H9 (cell line): ENCODE results near the gene GRM3. TPM values are rescaled to one million over a fixed set of nuclear protein-coding genes. Genes with fewer than 3 reads are reported as not detected.

ENCODE experiments used
- DNase-seq: peaks from one replicate; pipeline ENCODE4 v3.0.0-alpha.2; 2017
- H2AFZ ChIP-seq: one replicate; pipeline ENCODE4 v1.6.1; 2013; ENCODE audit warnings: mild to moderate bottlenecking, low read length, control low read depth, moderate library complexity
- H2AK5ac ChIP-seq: 2 replicates; pipeline ENCODE4 v1.6.1; 2013; ENCODE audit warnings: low read length, control low read depth, mixed read lengths; ENCODE audit not compliant: insufficient read length
- H2BK120ac ChIP-seq: one replicate; pipeline ENCODE4 v1.6.1; 2013; ENCODE audit warnings: low read depth, mild to moderate bottlenecking, low read length, control low read depth, inconsistent platforms; ENCODE audit not compliant: poor library complexity, severe bottlenecking
- H2BK12ac ChIP-seq: 2 replicates; pipeline ENCODE4 v1.6.1; 2013; ENCODE audit warnings: low read length, control low read depth, mixed read lengths, low read depth; ENCODE audit not compliant: insufficient read length
- H2BK15ac ChIP-seq: 2 replicates; pipeline ENCODE4 v1.6.1; 2013; ENCODE audit warnings: low read depth, low read length, control low read depth
- H2BK20ac ChIP-seq: one replicate; pipeline ENCODE4 v1.6.1; 2013; ENCODE audit warnings: low read depth, mild to moderate bottlenecking, low read length, control low read depth, inconsistent platforms; ENCODE audit not compliant: poor library complexity, severe bottlenecking
- H2BK5ac ChIP-seq: 2 replicates; pipeline ENCODE4 v1.6.1; 2013; ENCODE audit warnings: low read length, control low read depth, mixed read lengths; ENCODE audit not compliant: insufficient read length
- H3K14ac ChIP-seq: 2 replicates; pipeline ENCODE4 v1.6.1; 2013; ENCODE audit warnings: low read length, control low read depth; ENCODE audit not compliant: insufficient read depth
- H3K18ac ChIP-seq: 2 replicates; pipeline ENCODE4 v1.6.1; 2013; ENCODE audit warnings: low read depth, mild to moderate bottlenecking, mixed read lengths, low read length, control low read depth; ENCODE audit not compliant: insufficient read length
- H3K23ac ChIP-seq: 2 replicates; pipeline ENCODE4 v1.6.1; 2013; ENCODE audit warnings: low read length, control low read depth, mixed read lengths, low read depth; ENCODE audit not compliant: insufficient read length
- H3K23me2 ChIP-seq: 2 replicates; pipeline ENCODE4 v1.6.1; 2013; ENCODE audit warnings: low read depth, mild to moderate bottlenecking, mixed read lengths, low read length, control low read depth; ENCODE audit not compliant: insufficient read length, poor library complexity, severe bottlenecking
- H3K27ac ChIP-seq: 2 replicates; pipeline ENCODE4 v1.5.1; 2013; ENCODE audit warnings: low read length, control low read depth, mixed read lengths, low read depth; ENCODE audit not compliant: insufficient read length
- H3K27me3 ChIP-seq: 2 replicates; pipeline ENCODE4 v1.6.1; 2013; ENCODE audit warnings: low read length, control low read depth, inconsistent platforms; ENCODE audit not compliant: insufficient read depth
- H3K4ac ChIP-seq: 2 replicates; pipeline ENCODE4 v1.6.1; 2013; ENCODE audit warnings: low read depth, mild to moderate bottlenecking, control low read depth, inconsistent platforms, low read length, moderate library complexity
- H3K4me1 ChIP-seq: 2 replicates; pipeline ENCODE4 v1.6.1; 2013; ENCODE audit warnings: low read length, control low read depth, inconsistent platforms; ENCODE audit not compliant: insufficient read depth
- H3K4me2 ChIP-seq: 2 replicates; pipeline ENCODE4 v1.6.1; 2013; ENCODE audit warnings: low read length, control low read depth, mixed read lengths; ENCODE audit not compliant: insufficient read length, insufficient read depth
- H3K56ac ChIP-seq: 2 replicates; pipeline ENCODE4 v1.6.1; 2013; ENCODE audit warnings: low read depth, mild to moderate bottlenecking, mixed read lengths, low read length, control low read depth; ENCODE audit not compliant: insufficient read length
- H3K79me1 ChIP-seq: 2 replicates; pipeline ENCODE4 v1.6.1; 2013; ENCODE audit warnings: low read depth, mild to moderate bottlenecking, moderate library complexity, low read length, control low read depth, inconsistent platforms; ENCODE audit not compliant: insufficient read depth, poor library complexity, severe bottlenecking
- H3K79me2 ChIP-seq: 2 replicates; pipeline ENCODE4 v1.6.1; 2013; ENCODE audit warnings: low read length, control low read depth, inconsistent platforms; ENCODE audit not compliant: insufficient read depth
- H3K9ac ChIP-seq: 2 replicates; pipeline ENCODE4 v1.6.1; 2013; ENCODE audit warnings: low read length, control low read depth, mixed read lengths; ENCODE audit not compliant: insufficient read length; ENCODE audit errors: extremely low read depth
- H3K9me3 ChIP-seq: one replicate; pipeline ENCODE4 v1.6.1; 2013; ENCODE audit warnings: low read depth, low read length, inconsistent platforms; ENCODE audit not compliant: control insufficient read depth
- H3T11ph ChIP-seq: one replicate; pipeline ENCODE4 v1.6.1; 2013; ENCODE audit warnings: mild to moderate bottlenecking, low read length, control low read depth, inconsistent platforms
- H4K20me1 ChIP-seq: one replicate; pipeline ENCODE4 v1.6.1; 2013; ENCODE audit not compliant: control insufficient read depth, insufficient read length, insufficient read depth
- H4K5ac ChIP-seq: 2 replicates; pipeline ENCODE4 v1.6.1; 2013; ENCODE audit warnings: low read depth, mild to moderate bottlenecking, mixed read lengths, low read length, control low read depth; ENCODE audit not compliant: insufficient read length
- H4K8ac ChIP-seq: replicated peaks from 2 replicates; pipeline ENCODE4 v1.6.1; 2013; ENCODE audit warnings: low read length, control low read depth, mixed read lengths, low read depth; ENCODE audit not compliant: insufficient read length
- H4K91ac ChIP-seq: 2 replicates; pipeline ENCODE4 v1.6.1; 2013; ENCODE audit warnings: low read depth, mild to moderate bottlenecking, moderate library complexity, mixed read lengths, low read length, control low read depth; ENCODE audit not compliant: insufficient read length
- H3K27ac Mint-ChIP-seq, 3 experiments: 2 replicates in 2 of 3; 3 replicates in 1 of 3; pipeline ENCODE4 v1.8.0; 2020 to 2021; ENCODE audit warnings: mixed read lengths in 3 of 3, mild to moderate bottlenecking in 1 of 3, moderate library complexity in 1 of 3
- H3K27me3 Mint-ChIP-seq: 2 replicates; pipeline ENCODE4 v1.8.0; 2021; ENCODE audit warnings: low read depth, mild to moderate bottlenecking, moderate library complexity, mixed read lengths
- H3K36me3 Mint-ChIP-seq, 3 experiments: 2 replicates in 2 of 3; 3 replicates in 1 of 3; pipeline ENCODE4 v1.8.0; 2020 to 2021; ENCODE audit warnings: low read depth in 3 of 3, mixed read lengths in 3 of 3; ENCODE audit not compliant: insufficient read depth in 1 of 3
- H3K4me1 Mint-ChIP-seq, 2 experiments: 2 replicates each; pipeline ENCODE4 v1.8.0; 2020; ENCODE audit warnings: mixed read lengths in 2 of 2
- H3K4me3 Mint-ChIP-seq, 2 experiments: 2 replicates in 1 of 2; 3 replicates in 1 of 2; pipeline ENCODE4 v1.8.0; 2020 to 2021; ENCODE audit warnings: mild to moderate bottlenecking in 2 of 2, mixed read lengths in 2 of 2, moderate library complexity in 1 of 2
- H3K9me3 Mint-ChIP-seq, 2 experiments: 2 replicates in 1 of 2; 3 replicates in 1 of 2; pipeline ENCODE4 v1.8.0; 2020; ENCODE audit warnings: mild to moderate bottlenecking in 2 of 2, mixed read lengths in 2 of 2, moderate library complexity in 1 of 2
- CTCF ChIP-seq: fragments of 200-600 bp; sonication (generic); conservative IDR thresholded peaks from 3 replicates; pipeline ENCODE4 v1.8.0; 2021; ENCODE audit warnings: antibody characterized with exemption, mild to moderate bottlenecking
- WGBS: extraction: QIAGEN DNeasy Blood & Tissue Kit; methylation state at CpG from one replicate; pipeline ENCODE4 v1.1.7; 2013; ENCODE audit warnings: missing lambda C conversion rate, low lambda C conversion rate, mixed read lengths; ENCODE audit not compliant: insufficient read length; ENCODE audit errors: extremely low coverage; 5-methylcytosine and 5-hydroxymethylcytosine counted together
- total RNA-seq: library from RNA; stranded (reverse); gene quantifications from 2 replicates; pipeline ENCODE4 v1.2.1, GENCODE V29; 2021

GRM3 gene
- total RNA-seq, 1 experiment from 2014 or later: 0.15 TPM

GRCh38 chr7:86687831-86688230 is 44.1 kb downstream of the GRM3 start:
- Mint-ChIP-seq H3K27me3 (no peaks in the 10 kb centered on the region; the same call in 1 of the 2 replicates), H3K4me3 (no peak overlapping the region), H3K9me3 (no peaks in the 10 kb centered on the region), H3K4me1 (no peaks in the 10 kb centered on the region), H3K27ac (no peak overlapping the region), H3K36me3 (no peaks in the 10 kb centered on the region)
- Histone ChIP-seq H4K20me1 (no peaks in the 10 kb centered on the region), H3K18ac (no peak overlapping the region), H3K9ac (no peak overlapping the region), H4K91ac (no peak overlapping the region), H3K9me3 (no peaks in the 10 kb centered on the region), H2BK15ac (no peak overlapping the region), H4K5ac (no peak overlapping the region), H3K4me2 (no peak overlapping the region), H2BK120ac (no peak overlapping the region), H3T11ph (no peak overlapping the region), H3K4me1 (no peaks in the 10 kb centered on the region), H3K4ac (no peak overlapping the region), H2AFZ (no peak overlapping the region), H3K27me3 (no peaks in the 10 kb centered on the region), H3K27ac (no peak overlapping the region), H3K79me1 (no peaks in the 10 kb centered on the region), H3K79me2 (no peaks in the 10 kb centered on the region), H3K23ac (no peak overlapping the region), H2AK5ac (no peak overlapping the region), H3K56ac (no peak overlapping the region), H2BK12ac (no peak overlapping the region), H2BK5ac (no peak overlapping the region), H3K14ac (no peak overlapping the region), H3K23me2 (no peaks in the 10 kb centered on the region), H2BK20ac (no peak overlapping the region), H4K8ac (no peak overlapping the region)
- no peak for TF ChIP-seq CTCF
- no CpG with 5 or more reads among the region's 1 CpG for WGBS
- DNase-seq: no peak
